ENCODE results near the gene OR8B4.
"Not testable (repeated sequence)": the region's sequence is repeated elsewhere in the genome, so short reads cannot be mapped to it uniquely, and the experiment has no call there.

OR8B4 gene

DNA sequence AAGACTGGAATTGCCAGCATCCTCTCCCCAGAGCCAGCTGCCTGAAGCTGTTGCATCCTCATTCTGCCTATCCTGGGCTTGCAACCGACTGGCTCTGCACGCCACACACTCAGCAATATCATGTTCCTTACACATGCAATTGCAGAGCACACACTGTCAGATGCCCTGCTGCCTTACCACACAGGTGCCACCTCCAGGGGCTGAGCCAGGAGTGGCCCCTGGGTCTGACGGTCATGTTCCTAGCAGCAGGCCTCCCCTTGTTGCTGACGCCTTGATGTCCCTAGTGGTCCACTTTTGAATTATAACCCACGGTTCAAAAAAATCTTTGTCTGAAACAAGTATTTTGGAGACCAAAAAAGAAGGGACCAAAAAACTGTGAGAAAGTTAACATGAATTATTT lies 39.3 kb upstream of the OR8B4 start:
- TF ChIP-seq, protein P1, sequence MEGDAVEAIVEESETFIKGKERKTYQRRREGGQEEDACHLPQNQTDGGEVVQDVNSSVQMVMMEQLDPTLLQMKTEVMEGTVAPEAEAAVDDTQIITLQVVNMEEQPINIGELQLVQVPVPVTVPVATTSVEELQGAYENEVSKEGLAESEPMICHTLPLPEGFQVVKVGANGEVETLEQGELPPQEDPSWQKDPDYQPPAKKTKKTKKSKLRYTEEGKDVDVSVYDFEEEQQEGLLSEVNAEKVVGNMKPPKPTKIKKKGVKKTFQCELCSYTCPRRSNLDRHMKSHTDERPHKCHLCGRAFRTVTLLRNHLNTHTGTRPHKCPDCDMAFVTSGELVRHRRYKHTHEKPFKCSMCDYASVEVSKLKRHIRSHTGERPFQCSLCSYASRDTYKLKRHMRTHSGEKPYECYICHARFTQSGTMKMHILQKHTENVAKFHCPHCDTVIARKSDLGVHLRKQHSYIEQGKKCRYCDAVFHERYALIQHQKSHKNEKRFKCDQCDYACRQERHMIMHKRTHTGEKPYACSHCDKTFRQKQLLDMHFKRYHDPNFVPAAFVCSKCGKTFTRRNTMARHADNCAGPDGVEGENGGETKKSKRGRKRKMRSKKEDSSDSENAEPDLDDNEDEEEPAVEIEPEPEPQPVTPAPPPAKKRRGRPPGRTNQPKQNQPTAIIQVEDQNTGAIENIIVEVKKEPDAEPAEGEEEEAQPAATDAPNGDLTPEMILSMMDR (IDR thresholded peaks at IDR 0.05; ENCODE audit: insufficient read depth, missing control alignments), result no peak
- no peak for DNase-seq (ENCODE audit: insufficient read length, low spot score)
- FAIRE-seq, result no peak

GRCh38 chr11:124463324-124463723 lies 38.7 kb upstream of the OR8B4 start:
- DNase-seq (ENCODE audit: insufficient read length, low spot score) (no peak), FAIRE-seq (no peak)
- TF ChIP-seq, protein P1 (IDR thresholded peaks at IDR 0.05; ENCODE audit: insufficient read depth, missing control alignments), result no peak

DNA sequence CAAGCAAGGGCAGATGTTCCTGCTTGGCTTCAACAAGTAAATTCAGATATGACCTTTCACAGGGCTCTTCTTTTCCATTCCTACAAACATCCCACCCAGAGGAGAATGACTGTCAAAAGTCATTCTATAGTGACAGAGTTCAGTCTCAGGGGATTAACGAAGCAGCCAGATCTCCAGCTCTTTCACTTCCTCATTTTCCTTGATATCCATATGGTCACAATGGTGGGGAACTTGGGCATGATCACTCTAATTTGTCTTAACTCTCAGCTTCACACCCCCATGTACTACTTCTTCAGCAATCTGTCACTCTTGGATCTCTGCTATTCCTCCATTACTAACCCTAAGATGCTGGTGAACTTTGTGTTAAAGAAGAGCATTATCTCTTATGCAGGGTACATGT lies 35.8 kb upstream of the OR8B4 start:
- DNase-seq (ENCODE audit: insufficient read length, low spot score), result no peak
- FAIRE-seq, result no peak
- TF ChIP-seq, protein P1 (IDR thresholded peaks at IDR 0.05; ENCODE audit: insufficient read depth, missing control alignments), result no peak

- not testable (repeated sequence) for FAIRE-seq; DNase-seq (ENCODE audit: insufficient read length, low spot score)
Measured at GRCh38 chr11:124459379-124459778, 34.7 kb upstream of the OR8B4 start.

DNA sequence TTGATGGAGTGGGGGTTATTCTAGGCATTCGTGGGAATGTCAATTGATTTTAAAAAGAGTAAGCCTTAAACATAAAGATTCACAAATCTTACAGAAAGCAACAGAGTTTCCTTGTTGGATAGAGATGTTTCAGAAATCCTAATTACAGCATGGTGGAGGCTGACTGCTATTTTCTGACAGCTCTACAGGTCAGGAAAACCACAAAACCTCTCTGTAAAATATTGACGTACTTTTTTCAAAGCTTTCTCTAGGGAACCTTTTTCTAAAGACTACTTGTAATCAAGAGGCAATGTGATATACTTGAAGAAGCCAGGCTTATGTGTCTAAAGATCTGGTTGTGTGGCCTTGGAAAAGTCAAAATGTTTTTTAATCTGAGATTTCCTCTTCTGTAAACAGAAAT lies 29.9 kb upstream of the OR8B4 start:
- no peak for DNase-seq (ENCODE audit: insufficient read length, low spot score)
- no peak for FAIRE-seq
- TF ChIP-seq, protein P1 (IDR thresholded peaks at IDR 0.05; ENCODE audit: insufficient read depth, missing control alignments), result no peak

DNA sequence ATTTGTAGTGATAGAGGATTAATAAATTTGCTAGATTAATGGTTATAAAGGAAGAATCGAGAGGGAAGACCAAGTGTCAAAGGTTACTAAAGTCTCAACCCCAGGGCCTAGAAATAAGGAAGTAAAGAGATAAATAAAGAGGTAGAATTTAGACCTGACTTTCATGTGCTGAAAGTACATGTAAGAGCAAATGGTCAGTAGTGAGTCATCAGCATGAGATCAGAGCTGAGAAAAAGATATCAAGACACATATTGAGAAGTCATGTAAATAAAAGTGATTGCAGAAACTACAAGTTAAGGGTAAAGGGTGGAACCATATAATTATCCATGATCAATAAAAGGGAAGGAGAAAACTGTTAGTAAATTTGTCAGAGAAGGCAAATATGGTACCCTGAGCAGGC lies 22.2 kb upstream of the OR8B4 start:
- DNase-seq (ENCODE audit: insufficient read length, low spot score) (no peak), FAIRE-seq (no peak)
- TF ChIP-seq, protein P1 (IDR thresholded peaks at IDR 0.05; ENCODE audit: insufficient read depth, missing control alignments), result no peak

GRCh38 chr11:124445646-124446150 lies 21.0 kb upstream of the OR8B4 start, which contains the start of gene OR8B8:
TSS of gene OR8B8 (minus strand) at chr11:124445696. CDS start at chr11:124441085, 4,611 bp downstream.
- TF ChIP-seq, protein P1 (IDR thresholded peaks at IDR 0.05; ENCODE audit: insufficient read depth, missing control alignments), result no peak
- DNase-seq (ENCODE audit: insufficient read length, low spot score) (no peak), FAIRE-seq (no peak)

DNA sequence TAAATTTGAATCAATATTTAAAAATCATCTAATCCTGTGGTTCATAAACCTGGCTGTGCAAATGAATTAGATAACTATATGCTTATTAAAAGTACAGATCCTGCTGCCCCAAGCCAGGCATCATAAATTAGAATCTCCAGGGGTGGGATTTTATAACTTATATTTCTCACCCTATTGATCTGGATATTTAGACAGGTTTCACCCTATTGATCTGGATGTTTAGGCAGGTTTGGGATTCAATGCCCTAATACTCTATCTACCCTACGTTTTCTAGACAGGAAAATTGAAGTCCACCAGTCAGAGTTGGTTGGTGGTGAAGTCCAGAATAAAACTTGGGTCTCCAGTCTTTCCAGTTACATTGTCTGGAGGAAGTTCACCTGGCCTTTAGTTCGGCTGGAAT lies 18.2 kb upstream of the OR8B4 start:
- no peak for DNase-seq (ENCODE audit: insufficient read length, low spot score)
- FAIRE-seq, result no peak
- TF ChIP-seq, protein P1 (IDR thresholded peaks at IDR 0.05; ENCODE audit: insufficient read depth, missing control alignments), result no peak

Measured in D721Med (cell line).